Transverse colon (tissue), 4 donors: Measurements from ENCODE around the gene CHRNA5. TPM values are rescaled to one million over a fixed set of nuclear protein-coding genes. Genes with fewer than 3 reads are reported as not detected.

Experiments
- small RNA-seq, 4 donors: library from RNA; depleted of rRNA; stranded (forward); fragments of <200 nt; gene quantifications; one replicate each; pipeline ENCODE3, GENCODE V24; 2016
- total RNA-seq, 4 donors: library from RNA; depleted of rRNA; stranded (reverse); fragments of >200 nt; gene quantifications; one replicate each; pipeline ENCODE4 v1.1.0, GENCODE V29; 2016

Gene CHRNA5
- total RNA-seq, 4 donors from 2014 or later, result 0.48 to 3.8 (median 0.82) TPM; not detected in 1

Small RNA genes lying within 50 kb of the gene (small RNA-seq; reads per million reads assigned to genes)
- gene AC067863.2, result 0 reads per million in 4 donors

Other genes with a start within 250 kb of the CHRNA5 start
- gene CRABP1, start 225.2 kb upstream of the CHRNA5 start, total RNA-seq, result 1 to 10 TPM in 2 of 4 donors, not detected in 2; 1.9 to 2.7 TPM
- 10 to 100 TPM; 20.1 to 71.7 (median 40.7) TPM for gene IREB2, start 127.3 kb upstream of the CHRNA5 start, total RNA-seq
- gene HYKK, start 57.9 kb upstream of the CHRNA5 start, total RNA-seq, result 1 to 10 TPM; 4.5 to 7.6 (median 6.5) TPM
- 100 to 1,000 TPM in 2 of 4 donors, 10 to 100 TPM in 2; 22.8 to 113 (median 76.4) TPM for gene PSMA4, start 25.1 kb upstream of the CHRNA5 start, total RNA-seq
- 1 to 10 TPM in 3 of 4 donors, under 1 TPM in 1; 1.00 to 6.0 (median 3.4) TPM for gene CHRNA3, start 55.5 kb downstream of the CHRNA5 start, total RNA-seq
- gene CHRNB4, start 75.7 kb downstream of the CHRNA5 start, total RNA-seq, result under 1 TPM in 2 of 4 donors, not detected in 2; 0.27 to 0.32 TPM
- gene ADAMTS7, start 245.9 kb downstream of the CHRNA5 start, total RNA-seq, result 1 to 10 TPM in 3 of 4 donors, under 1 TPM in 1; 0.95 to 4.8 (median 1.7) TPM